H1 (cell line): ENCODE results near the gene SRGAP3. TPM values are rescaled to one million over a fixed set of nuclear protein-coding genes. Genes with fewer than 3 reads are reported as not detected.

Experiments used
- CTCF ChIA-PET: fragments of 300-600 bp; sonication (Branson Sonifier 250); formaldehyde crosslinking; loops from one replicate; lab custom pipeline; 2021; ENCODE audit not compliant: partially characterized antibody; lab: Charles Lee
- POLR2A ChIA-PET: fragments of 300-600 bp; sonication (Branson Sonifier 250); formaldehyde crosslinking; loops from one replicate; lab custom pipeline; 2021; ENCODE audit warnings: inconsistent platforms; ENCODE audit not compliant: partially characterized antibody; lab: Charles Lee
- DNase-seq, 2 experiments: peaks; one replicate each; pipeline versions ENCODE4 v3.0.0 to v3.0.0-alpha.2; 2010 to 2022; ENCODE audit warnings: low spot score in 2 of 2, low read depth in 1 of 2, mixed read lengths in 1 of 2
- FAIRE-seq: peaks from 2 replicates; lab custom pipeline; 2011; peaks lifted over from hg19 to GRCh38; lab: Jason Lieb, UNC
- H2AFZ ChIP-seq: 2 replicates; pipeline ENCODE4 v1.8.1; 2012; ENCODE audit warnings: low read length, inconsistent platforms
- H2AK5ac ChIP-seq: 2 replicates; pipeline ENCODE4 v1.6.1; 2013; ENCODE audit warnings: low read depth, low read length
- H2BK120ac ChIP-seq: replicated peaks from 2 replicates; pipeline ENCODE3; 2013; ENCODE audit warnings: low read depth, low read length, inconsistent platforms
- H2BK12ac ChIP-seq: 2 replicates; pipeline ENCODE4 v1.6.1; 2013; ENCODE audit warnings: low read depth, low read length
- H2BK15ac ChIP-seq: 2 replicates; pipeline ENCODE4 v1.6.1; 2013; ENCODE audit warnings: low read length
- H2BK20ac ChIP-seq: 2 replicates; pipeline ENCODE4 v1.6.1; 2013; ENCODE audit warnings: low read length
- H2BK5ac ChIP-seq: 2 replicates; pipeline ENCODE4 v1.6.1; 2013; ENCODE audit warnings: low read depth, low read length
- H3K14ac ChIP-seq: 2 replicates; pipeline ENCODE4 v1.6.1; 2013; ENCODE audit warnings: inconsistent platforms; ENCODE audit not compliant: insufficient read length
- H3K18ac ChIP-seq: 2 replicates; pipeline ENCODE4 v1.6.1; 2013; ENCODE audit warnings: low read length; ENCODE audit errors: extremely low read depth
- H3K23ac ChIP-seq: 2 replicates; pipeline ENCODE4 v1.6.1; 2013; ENCODE audit warnings: inconsistent platforms; ENCODE audit not compliant: insufficient read length
- H3K23me2 ChIP-seq: 2 replicates; pipeline ENCODE4 v1.6.1; 2013; ENCODE audit warnings: low read depth, low read length
- H3K27ac ChIP-seq: 2 replicates; pipeline ENCODE4 v1.6.1; 2011; ENCODE audit warnings: low read depth, low read length, inconsistent platforms
- H3K27me3 ChIP-seq, 4 experiments: replicated peaks in 1 of 4; 1 replicate in 1 of 4; 2 replicates in 3 of 4; pipeline versions ENCODE4 v1.6.1 to v1.8.1; 2011 to 2013; ENCODE audit warnings: low read length in 3 of 4, mild to moderate bottlenecking in 3 of 4, inconsistent platforms in 2 of 4, mixed read lengths in 2 of 4, moderate library complexity in 1 of 4; ENCODE audit not compliant: control insufficient read depth in 3 of 4, insufficient read depth in 3 of 4; ENCODE audit errors: extremely low read depth in 1 of 4
- H3K36me3 ChIP-seq, 4 experiments: 2 replicates each; pipeline versions ENCODE4 v1.6.1 to v1.8.1; 2011 to 2013; ENCODE audit warnings: mild to moderate bottlenecking in 4 of 4, low read length in 3 of 4, moderate library complexity in 2 of 4, control low read depth in 1 of 4, inconsistent platforms in 1 of 4; ENCODE audit not compliant: insufficient read depth in 4 of 4, control insufficient read depth in 2 of 4
- H3K4ac ChIP-seq: replicated peaks from 2 replicates; pipeline ENCODE3; 2013; ENCODE audit warnings: low read length, low read depth, mixed read lengths, inconsistent platforms; ENCODE audit not compliant: insufficient read length
- H3K4me1 ChIP-seq, 4 experiments: replicated peaks in 1 of 4; 1 replicate in 1 of 4; 2 replicates in 3 of 4; pipeline versions ENCODE4 v1.6.1 to v1.8.1; 2011 to 2013; ENCODE audit warnings: low read length in 3 of 4, inconsistent platforms in 2 of 4, mixed read lengths in 1 of 4; ENCODE audit not compliant: insufficient read depth in 4 of 4, control insufficient read depth in 3 of 4
- H3K4me2 ChIP-seq, 2 experiments: 2 replicates each; pipeline versions ENCODE4 v1.6.1 to v1.8.1; 2011 to 2013; ENCODE audit warnings: low read depth in 2 of 2, low read length in 2 of 2, control low read depth in 1 of 2, inconsistent platforms in 1 of 2, mild to moderate bottlenecking in 1 of 2; ENCODE audit not compliant: insufficient read depth in 1 of 2
- H3K4me3 ChIP-seq, 4 experiments: fragments of 200-600, 300-600 bp in 1 of 4; sonication (generic), shearing (Covaris generic), sonication (Bioruptor Twin) in 1 of 4; 2 replicates each; pipeline versions ENCODE4 v1.5.1 to v1.8.1; 2011 to 2016; ENCODE audit warnings: low read length in 4 of 4, low read depth in 3 of 4, control low read depth in 2 of 4, inconsistent platforms in 2 of 4, mild to moderate bottlenecking in 2 of 4, mixed read lengths in 1 of 4, moderate library complexity in 1 of 4; ENCODE audit not compliant: insufficient read depth in 2 of 4; ENCODE audit errors: extremely low read depth in 1 of 4
- H3K56ac ChIP-seq: replicated peaks from 2 replicates; pipeline ENCODE3; 2013; ENCODE audit warnings: low read depth, mild to moderate bottlenecking, mixed read lengths, low read length, inconsistent platforms; ENCODE audit not compliant: insufficient read length
- H3K79me1 ChIP-seq: 2 replicates; pipeline ENCODE4 v1.6.1; 2013; ENCODE audit warnings: low read depth, low read length, control low read depth
- H3K79me2 ChIP-seq, 2 experiments: 2 replicates each; pipeline versions ENCODE4 v1.6.1 to v1.8.1; 2012 to 2013; ENCODE audit warnings: low read length in 2 of 2, mild to moderate bottlenecking in 2 of 2, inconsistent platforms in 1 of 2; ENCODE audit not compliant: insufficient read depth in 2 of 2, control insufficient read depth in 1 of 2
- H3K9ac ChIP-seq, 4 experiments: replicated peaks in 1 of 4; 1 replicate in 1 of 4; 2 replicates in 3 of 4; pipeline versions ENCODE4 v1.6.1 to v1.8.1; 2011 to 2013; ENCODE audit warnings: low read depth in 3 of 4, low read length in 3 of 4, control low read depth in 2 of 4, mild to moderate bottlenecking in 2 of 4, moderate library complexity in 2 of 4, inconsistent platforms in 1 of 4; ENCODE audit errors: extremely low read depth in 1 of 4
- H3K9me3 ChIP-seq, 2 experiments: 2 replicates each; pipeline versions ENCODE4 v1.6.1 to v1.8.1; 2012 to 2013; ENCODE audit warnings: mild to moderate bottlenecking in 2 of 2, moderate library complexity in 2 of 2, control low read depth in 1 of 2, inconsistent platforms in 1 of 2, low read depth in 1 of 2, low read length in 1 of 2, mixed read lengths in 1 of 2; ENCODE audit not compliant: insufficient read depth in 2 of 2
- H4K20me1 ChIP-seq, 2 experiments: replicated peaks in 1 of 2; 2 replicates each; pipeline versions ENCODE3 to v1.8.1; 2011 to 2013; ENCODE audit warnings: inconsistent platforms in 2 of 2, low read length in 2 of 2, mild to moderate bottlenecking in 1 of 2; ENCODE audit not compliant: insufficient read depth in 2 of 2, control insufficient read depth in 1 of 2
- H4K5ac ChIP-seq: 2 replicates; pipeline ENCODE4 v1.6.1; 2013; ENCODE audit warnings: low read length, low read depth, mixed read lengths, inconsistent platforms; ENCODE audit not compliant: insufficient read length
- H4K8ac ChIP-seq: 2 replicates; pipeline ENCODE4 v1.8.0; 2013; ENCODE audit warnings: mild to moderate bottlenecking, moderate library complexity, low read length, inconsistent platforms; ENCODE audit not compliant: insufficient read depth; ENCODE audit errors: extremely low read depth
- H4K91ac ChIP-seq: replicated peaks from 2 replicates; pipeline ENCODE3; 2013; ENCODE audit warnings: low read length, mixed read lengths, inconsistent platforms; ENCODE audit not compliant: insufficient read length
- ASH2L ChIP-seq: fragments of 200-600, 300-600 bp; sonication (generic); IDR thresholded peaks from one replicate; pipeline ENCODE4 v1.7.1; 2017; ENCODE audit warnings: low read length
- WGBS, 2 experiments: shearing (Covaris generic) in 1 of 2; methylation state at CpG; one replicate each; pipeline versions ENCODE4 v1.1.6 to v1.1.7; 2013 to 2015; ENCODE audit warnings: low lambda C conversion rate in 2 of 2, mixed read lengths in 2 of 2, inconsistent platforms in 1 of 2, low coverage in 1 of 2, missing lambda C conversion rate in 1 of 2; ENCODE audit not compliant: insufficient replicate concordance in 2 of 2, insufficient coverage in 1 of 2, insufficient read length in 1 of 2; ENCODE audit errors: extremely low coverage in 1 of 2, missing lambda C conversion rate in 1 of 2; 5-methylcytosine and 5-hydroxymethylcytosine counted together
- polyA plus RNA-seq, 7 experiments: library from polyadenylated mRNA; depleted of rRNA in 3 of 7; stranded (reverse) in 5 of 7; unstranded in 2 of 7; fragments of >200 nt in 5 of 7; fragments of 200-250 nt in 2 of 7; gene quantifications; 1 replicate in 5 of 7; 2 replicates in 1 of 7; 4 replicates in 1 of 7; pipeline versions ENCODE4 v1.2.1 to v1.2.3, GENCODE V29; 2011 to 2013; ENCODE audit warnings: missing spikeins in 2 of 7, mixed read lengths in 2 of 7
- total RNA-seq: library from RNA; stranded (reverse); fragmentation: NEBNext Ultra II Directional; extraction: Animal tissue kit (Norgen Biotek cat#: 25700); gene quantifications from 2 replicates; pipeline ENCODE4 v1.2.1, GENCODE V29; 2021

Gene SRGAP3
- total and polyA plus RNA-seq, 2 of the 8 experiments (the other 6 are each of a cell fraction or from before 2014, with no cell fraction given) = 5.8 to 11.4 TPM

DNA sequence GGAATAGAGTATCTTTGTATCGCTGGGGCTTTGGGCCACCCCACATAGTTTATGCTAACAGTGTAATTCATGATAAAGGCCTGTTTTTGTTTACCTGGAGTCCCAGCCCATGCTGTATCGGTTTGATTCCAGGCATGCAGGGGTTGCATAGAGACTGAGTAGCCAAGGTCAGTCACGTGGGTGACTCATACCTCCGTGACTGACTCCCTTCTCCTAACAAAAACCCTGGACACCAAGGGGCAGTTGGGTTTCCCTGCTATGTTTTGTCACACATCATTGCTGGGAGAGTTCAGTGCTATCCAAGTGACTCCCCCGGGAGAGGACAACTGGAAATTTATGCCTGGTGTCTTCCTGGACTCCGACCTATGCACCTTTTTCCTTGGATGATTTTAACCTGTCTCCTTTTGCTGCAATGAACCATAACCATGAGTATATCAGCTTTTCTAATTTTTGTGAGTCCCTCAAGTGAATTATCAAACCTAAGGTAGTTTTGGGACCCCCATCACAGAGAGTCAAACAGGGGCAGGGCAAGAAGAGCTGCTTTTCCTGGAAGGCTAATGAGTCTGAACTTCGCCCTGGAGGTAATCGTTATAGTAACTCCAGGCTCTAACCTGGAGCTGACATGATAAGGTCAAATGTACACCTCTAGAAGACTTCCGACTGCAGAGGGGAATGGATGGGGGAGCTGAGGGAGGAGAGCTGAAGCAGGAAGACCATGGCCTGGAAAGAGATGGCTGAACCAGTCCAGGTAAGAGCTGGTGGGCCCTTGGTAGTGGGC is 57.0 kb downstream of the SRGAP3 start:
- Histone ChIP-seq H3K18ac (no peak overlapping the region), H3K14ac (no peak overlapping the region), H3K27me3 (no peaks in the 10 kb centered on the region), H2AFZ (no peak overlapping the region), H3K4me2 (no peak overlapping the region), H2BK5ac (no peak overlapping the region), H3K9me3 (no peaks in the 10 kb centered on the region), H3K23me2 (no peaks in the 10 kb centered on the region), H4K5ac (no peak overlapping the region), H3K36me3 (no peaks in the 10 kb centered on the region), H2BK12ac (no peak overlapping the region), H2BK15ac (no peak overlapping the region), H2BK120ac (no peak overlapping the region), H3K79me1 (no peaks in the 10 kb centered on the region), H3K4me3 (no peak overlapping the region), H2AK5ac (no peak overlapping the region), H3K23ac (no peak overlapping the region), H3K56ac (no peak overlapping the region), H3K27ac (no peak overlapping the region), H3K4ac (no peak overlapping the region), H2BK20ac (no peak overlapping the region), H4K91ac (no peak overlapping the region), H4K8ac (no peak overlapping the region), H3K4me1 (peaks cover 0 to 7% (median 2%) of the 10 kb centered on the region in 4 experiments; a peak in 4 of 7 replicates), H3K79me2 (no peaks in the 10 kb centered on the region), H4K20me1 (no peaks in the 10 kb centered on the region), H3K9ac (no peak overlapping the region)
- ChIA-PET CTCF (interaction anchor here (0.6 to 1.6 kb wide), 2 partner anchors 17 to 551 kb away, joined by 3 to 4 read pairs; no protein-coding TSS in a partner anchor), POLR2A (no interaction called here)
- WGBS, 2 experiments = 89% methylated on average over 9 of the region's 9 CpGs; no CpG with 5 or more reads in 1 of the 2 experiments
- no peak for DNase-seq
- FAIRE-seq = no peak
- TF ChIP-seq ASH2L = no peak
